Aorta (tissue), 5 donors: ENCODE data around the gene IRX3. TPM values are rescaled to one million over a fixed set of nuclear protein-coding genes. Genes with fewer than 3 reads are reported as not detected.

ENCODE experiments used
- ATAC-seq: fragments of 200-7000 bp; cut with Tn5 transposase; one replicate; pipeline ENCODE4 v1.9.1; 2022; ENCODE audit warnings: moderate library complexity; ENCODE audit not compliant: low FRiP score
- DNase-seq, 2 donors: peaks; one replicate each; pipeline ENCODE4 v3.0.0-alpha.2; 2020
- H3K27ac ChIP-seq, 2 donors: one replicate each; pipeline ENCODE4 v1.5.1; 2013; ENCODE audit warnings: low read length in 2 of 2, mild to moderate bottlenecking in 2 of 2, moderate library complexity in 2 of 2, control low read depth in 1 of 2, inconsistent platforms in 1 of 2, low read depth in 1 of 2
- H3K27me3 ChIP-seq, 2 donors: one replicate each; pipeline ENCODE4 v1.6.1; 2013; ENCODE audit warnings: control low read depth in 1 of 2, low read length in 1 of 2, mild to moderate bottlenecking in 1 of 2, moderate library complexity in 1 of 2; ENCODE audit not compliant: insufficient read depth in 2 of 2, control insufficient read depth in 1 of 2
- H3K36me3 ChIP-seq, 2 donors: one replicate each; pipeline ENCODE4 v1.6.1; 2013; ENCODE audit warnings: control low read depth in 1 of 2, low read length in 1 of 2, mild to moderate bottlenecking in 1 of 2; ENCODE audit not compliant: insufficient read depth in 2 of 2, control insufficient read depth in 1 of 2
- H3K4me1 ChIP-seq, 2 donors: one replicate each; pipeline ENCODE4 v1.6.1; 2013; ENCODE audit warnings: low read length in 2 of 2, control low read depth in 1 of 2, mild to moderate bottlenecking in 1 of 2, moderate library complexity in 1 of 2; ENCODE audit not compliant: insufficient read depth in 2 of 2, control insufficient read depth in 1 of 2
- H3K4me3 ChIP-seq, 2 donors: one replicate each; pipeline ENCODE4 v1.5.1; 2013; ENCODE audit warnings: low read length in 2 of 2, control low read depth in 1 of 2, mild to moderate bottlenecking in 1 of 2
- H3K9me3 ChIP-seq: one replicate; pipeline ENCODE4 v1.6.1; 2013; ENCODE audit warnings: mild to moderate bottlenecking, low read length; ENCODE audit not compliant: control insufficient read depth
- WGBS, 2 donors: extraction: QIAGEN DNeasy Blood & Tissue Kit; methylation state at CpG; one replicate each; pipeline ENCODE4 v1.1.7; 2013; 5-methylcytosine and 5-hydroxymethylcytosine counted together
- intact Hi-C, 2 donors: fragments of 100-400 bp; cut with DNase I; formaldehyde crosslinking; loops; one replicate each; pipeline versions ENCODE4 v1.14.2 to v1.15.0; 2022
- polyA plus RNA-seq, 2 donors: library from polyadenylated mRNA; stranded (reverse); fragments of 200-250 nt; gene quantifications; one replicate each; pipeline ENCODE4 v1.2.3, GENCODE V29; 2013
- total RNA-seq, 2 donors: library from RNA; stranded (reverse); fragmentation: NEBNext Ultra II Directional; extraction: Animal tissue kit (Norgen Biotek cat#: 25700); gene quantifications; one replicate each; pipeline ENCODE4 v1.2.1, GENCODE V29; 2021
- donor health status: healthy with polysubstance abuse.
- donor health status: Bipolar disorder and iron deficiency.
- donor health status: DM: no; HTN: no; CAD: no.
- donor health status: DM: no; HTN: no; CAD: no.
- donor health status: DM: yes; HTN: yes; CAD: no.

Gene IRX3
- total and polyA plus RNA-seq, 4 donors, result 0.38 to 6.7 (median 0.95) TPM

GRCh38 chr16:54245788-54246453 is 40.7 kb downstream of the IRX3 start:
- Histone ChIP-seq H3K36me3 (no peaks in the 10 kb centered on the region), H3K27ac (no peak overlapping the region), H3K9me3 (peaks cover 1% of the 10 kb centered on the region), H3K4me1 (no peaks in the 10 kb centered on the region), H3K27me3 (no peaks in the 10 kb centered on the region), H3K4me3 (no peak overlapping the region)
- WGBS, 2 donors, result 84 to 95% methylated on average over 4 of the region's 4 CpGs
- no peak for DNase-seq
- intact Hi-C loops, result no loop called here
- ATAC-seq, result no peak

GRCh38 chr16:54244061-54244886 is 42.3 kb downstream of the IRX3 start:
- H3K4me3 ChIP-seq, result no peak overlapping the region
- no peaks in the 10 kb centered on the region for H3K36me3 ChIP-seq
- peaks cover 0 to 2% of the 10 kb centered on the region in 2 donors for H3K4me1 ChIP-seq
- DNase-seq (no peak), ATAC-seq (no peak)
- intact Hi-C loops, result no loop called here
- no peak overlapping the region for H3K27ac ChIP-seq
- no peaks in the 10 kb centered on the region for H3K27me3 ChIP-seq
- peaks cover 1% of the 10 kb centered on the region for H3K9me3 ChIP-seq
- WGBS, 2 donors, result 47 to 50% methylated on average over 11 of the region's 11 CpGs

- WGBS, 2 donors, result 95% methylated on average over 6 of the region's 6 CpGs
Observed at GRCh38 chr16:54243202-54243601, 43.4 kb downstream of the IRX3 start.

GRCh38 chr16:54242199-54242598 is 44.4 kb downstream of the IRX3 start:
- Histone ChIP-seq H3K27ac (no peak overlapping the region), H3K27me3 (no peaks in the 10 kb centered on the region), H3K9me3 (no peaks in the 10 kb centered on the region), H3K4me1 (peaks cover 0 to 2% of the 10 kb centered on the region in 2 donors), H3K36me3 (no peaks in the 10 kb centered on the region), H3K4me3 (no peak overlapping the region)
- WGBS, 2 donors, result 81 to 95% methylated on average over 4 of the region's 4 CpGs
- no peak for DNase-seq
- no peak for ATAC-seq
- intact Hi-C loops, result no loop called here

More at GRCh38 chr16:54243202-54243601, 43.4 kb downstream of the IRX3 start:
- ATAC-seq (no peak), DNase-seq (no peak)
- intact Hi-C loops, result no loop called here
- Histone ChIP-seq H3K4me1 (peaks cover 0 to 2% of the 10 kb centered on the region in 2 donors), H3K4me3 (no peak overlapping the region), H3K27ac (no peak overlapping the region), H3K27me3 (no peaks in the 10 kb centered on the region), H3K9me3 (no peaks in the 10 kb centered on the region), H3K36me3 (no peaks in the 10 kb centered on the region)

GRCh38 chr16:54241525-54241924 is 45.1 kb downstream of the IRX3 start:
- DNase-seq (no peak), ATAC-seq (no peak)
- Histone ChIP-seq H3K4me1 (peaks cover 0 to 2% of the 10 kb centered on the region in 2 donors), H3K4me3 (no peak overlapping the region), H3K36me3 (no peaks in the 10 kb centered on the region), H3K27me3 (no peaks in the 10 kb centered on the region), H3K27ac (no peak overlapping the region), H3K9me3 (no peaks in the 10 kb centered on the region)
- 94 to 96% methylated on average over 6 of the region's 6 CpGs for WGBS, 2 donors
- intact Hi-C loops, result no loop called here

GRCh38 chr16:54240271-54241129 is 46.1 kb downstream of the IRX3 start:
- 20 to 24% methylated on average over 9 of the region's 9 CpGs for WGBS, 2 donors

GRCh38 chr16:54239456-54239855 is 47.1 kb downstream of the IRX3 start:
- intact Hi-C loops, result no loop called here
- no peak for ATAC-seq
- no peaks in the 10 kb centered on the region for H3K9me3 ChIP-seq
- H3K36me3 ChIP-seq, result no peaks in the 10 kb centered on the region
- H3K4me3 ChIP-seq, result no peak overlapping the region
- H3K27ac ChIP-seq, result no peak overlapping the region
- peaks cover 0 to 2% of the 10 kb centered on the region in 2 donors for H3K4me1 ChIP-seq
- no peak for DNase-seq
- 52 to 71% methylated on average over 8 of the region's 8 CpGs for WGBS, 2 donors
- no peaks in the 10 kb centered on the region for H3K27me3 ChIP-seq

More at GRCh38 chr16:54240271-54241129, 46.1 kb downstream of the IRX3 start:
- DNase-seq, result no peak
- intact Hi-C loops, result no loop called here
- peaks cover 0 to 2% of the 10 kb centered on the region in 2 donors for H3K4me1 ChIP-seq
- H3K36me3 ChIP-seq, result no peaks in the 10 kb centered on the region
- H3K9me3 ChIP-seq, result no peaks in the 10 kb centered on the region
- H3K27ac ChIP-seq, result peak overlapping the region in 1 of 2 donors; percentile 20
- ATAC-seq, result peak; percentile 28
- no peaks in the 10 kb centered on the region for H3K27me3 ChIP-seq
- H3K4me3 ChIP-seq, result no peak overlapping the region

GRCh38 chr16:54236773-54237172 is 49.8 kb downstream of the IRX3 start:
- H3K4me3 ChIP-seq, result no peak overlapping the region
- no peaks in the 10 kb centered on the region for H3K9me3 ChIP-seq
- peaks cover 0 to 2% of the 10 kb centered on the region in 2 donors for H3K4me1 ChIP-seq
- intact Hi-C loops, result no loop called here
- DNase-seq, result no peak
- no peak overlapping the region for H3K27ac ChIP-seq
- no peaks in the 10 kb centered on the region for H3K36me3 ChIP-seq
- no peak for ATAC-seq
- WGBS, 2 donors, result 73 to 77% methylated on average over 2 of the region's 2 CpGs
- H3K27me3 ChIP-seq, result no peaks in the 10 kb centered on the region
